NCI-H128 (cell line): Measurements from ENCODE around the gene ATXN7L1.
"Not testable (repeated sequence)": the region's sequence is repeated elsewhere in the genome, so short reads cannot be mapped to it uniquely, and the experiment has no call there.

Experiments used
- DNase-seq: peaks from one replicate; lab custom pipeline; 2025; ENCODE audit not compliant: unreplicated experiment; lab: John Stamatoyannopoulos, UW

ATXN7L1 gene

GRCh38 chr7:105806592-105807447 lies 69.6 kb downstream of the ATXN7L1 start:
- DNase-seq: no peak

GRCh38 chr7:105805447-105806019 lies 70.9 kb downstream of the ATXN7L1 start:
- DNase-seq: no peak

DNA sequence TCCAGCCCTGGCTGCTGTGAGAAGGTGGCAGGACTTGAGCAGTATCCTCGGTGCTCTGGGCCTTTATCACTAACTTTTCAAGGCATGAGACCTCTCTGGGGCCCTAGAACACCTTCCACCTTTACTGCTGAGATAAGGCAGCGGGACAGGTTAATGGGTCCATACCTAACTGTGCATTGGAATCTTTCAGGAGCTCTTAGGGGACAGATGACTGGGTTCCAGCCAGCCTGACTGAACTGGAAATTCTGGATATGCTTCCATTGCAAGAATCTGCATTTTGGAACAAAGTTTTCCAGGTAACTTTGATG lies 73.0 kb downstream of the ATXN7L1 start:
- DNase-seq: no peak

DNA sequence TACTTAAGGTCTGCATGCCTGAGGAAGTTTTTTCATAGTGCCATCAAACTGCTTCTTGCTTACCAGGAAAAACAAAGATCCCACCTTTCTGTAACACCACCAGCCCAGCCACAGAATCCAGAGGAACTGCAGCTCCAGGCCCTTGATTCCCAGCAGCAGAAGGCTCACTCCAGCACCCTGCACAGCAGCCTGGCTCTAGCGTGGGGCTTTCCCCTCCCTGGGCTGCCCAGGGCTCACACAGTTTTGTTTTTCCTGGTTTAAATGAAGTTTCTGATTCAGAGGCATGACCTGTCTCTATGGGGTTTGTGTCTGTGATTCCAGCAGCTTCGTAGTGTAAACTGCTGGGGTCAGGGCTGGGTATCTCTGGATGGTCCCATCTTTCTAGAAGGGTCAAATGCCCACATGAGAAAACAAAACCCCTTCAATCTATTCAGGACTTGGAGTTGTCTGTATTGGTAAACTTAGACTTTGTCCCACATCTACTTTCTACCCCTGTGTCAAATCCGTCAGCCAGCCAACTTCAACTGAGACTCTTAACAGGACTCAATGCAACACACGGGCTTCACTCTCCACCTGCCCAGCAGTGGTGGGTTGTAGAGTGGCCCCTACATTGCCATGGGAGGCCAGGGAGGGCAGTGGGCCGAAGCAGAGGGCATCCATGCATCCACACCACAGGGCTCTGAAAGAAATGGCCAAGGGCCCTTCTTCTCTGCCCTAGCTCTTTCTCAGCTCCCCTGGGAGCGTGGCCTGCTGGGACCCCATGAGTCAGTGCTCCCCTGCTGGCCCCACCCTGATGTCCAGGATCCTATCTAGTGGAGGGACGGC lies 73.6 kb downstream of the ATXN7L1 start:
- no peak for DNase-seq

- no peak for DNase-seq
Observed at GRCh38 chr7:105800849-105801534, 75.4 kb downstream of the ATXN7L1 start.

GRCh38 chr7:105800442-105800841 lies 76.0 kb downstream of the ATXN7L1 start:
- no peak for DNase-seq

GRCh38 chr7:105799677-105800076 lies 76.7 kb downstream of the ATXN7L1 start:
- no peak for DNase-seq

DNA sequence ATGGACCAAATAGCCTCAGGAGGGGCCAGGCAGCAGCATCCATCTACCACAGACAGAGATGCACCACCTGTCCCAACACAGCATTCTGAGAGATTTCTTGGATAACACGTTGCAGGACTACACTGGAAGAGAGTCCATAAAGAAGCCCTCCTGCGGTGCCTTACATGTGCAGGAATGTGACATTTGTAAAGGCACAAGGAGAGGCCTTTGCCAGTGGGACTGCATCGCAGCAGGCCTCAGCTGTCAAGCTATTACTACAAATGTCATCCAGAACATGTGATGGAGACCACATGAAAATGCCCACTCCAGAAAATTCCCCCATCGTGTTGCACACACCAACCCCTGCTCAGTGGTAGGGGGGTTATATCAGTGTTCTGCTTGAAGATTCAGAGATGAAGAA lies 77.4 kb downstream of the ATXN7L1 start:
- DNase-seq: no peak

DNA sequence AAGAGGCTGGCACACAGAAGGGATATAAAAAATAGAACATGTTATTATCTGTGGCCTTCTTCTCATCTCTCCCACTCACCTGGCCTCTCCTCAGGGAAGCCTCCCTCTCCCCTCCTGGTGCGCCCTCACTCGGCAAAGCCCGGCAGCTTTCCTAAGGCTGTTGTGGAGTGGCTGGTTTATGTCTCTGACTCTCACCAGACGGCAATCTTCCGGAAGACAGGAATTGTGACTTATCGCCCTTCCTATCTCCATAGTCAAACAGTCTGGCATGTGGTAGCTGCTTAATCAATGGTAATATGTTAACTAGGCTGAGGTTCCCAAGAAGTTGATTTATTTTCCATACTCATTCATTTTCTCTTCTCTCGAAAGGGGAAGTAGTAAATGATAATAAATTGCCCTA lies 78.7 kb downstream of the ATXN7L1 start:
- no peak for DNase-seq

- no peak for DNase-seq
Observed at GRCh38 chr7:105796365-105796764, 80.0 kb downstream of the ATXN7L1 start.

DNA sequence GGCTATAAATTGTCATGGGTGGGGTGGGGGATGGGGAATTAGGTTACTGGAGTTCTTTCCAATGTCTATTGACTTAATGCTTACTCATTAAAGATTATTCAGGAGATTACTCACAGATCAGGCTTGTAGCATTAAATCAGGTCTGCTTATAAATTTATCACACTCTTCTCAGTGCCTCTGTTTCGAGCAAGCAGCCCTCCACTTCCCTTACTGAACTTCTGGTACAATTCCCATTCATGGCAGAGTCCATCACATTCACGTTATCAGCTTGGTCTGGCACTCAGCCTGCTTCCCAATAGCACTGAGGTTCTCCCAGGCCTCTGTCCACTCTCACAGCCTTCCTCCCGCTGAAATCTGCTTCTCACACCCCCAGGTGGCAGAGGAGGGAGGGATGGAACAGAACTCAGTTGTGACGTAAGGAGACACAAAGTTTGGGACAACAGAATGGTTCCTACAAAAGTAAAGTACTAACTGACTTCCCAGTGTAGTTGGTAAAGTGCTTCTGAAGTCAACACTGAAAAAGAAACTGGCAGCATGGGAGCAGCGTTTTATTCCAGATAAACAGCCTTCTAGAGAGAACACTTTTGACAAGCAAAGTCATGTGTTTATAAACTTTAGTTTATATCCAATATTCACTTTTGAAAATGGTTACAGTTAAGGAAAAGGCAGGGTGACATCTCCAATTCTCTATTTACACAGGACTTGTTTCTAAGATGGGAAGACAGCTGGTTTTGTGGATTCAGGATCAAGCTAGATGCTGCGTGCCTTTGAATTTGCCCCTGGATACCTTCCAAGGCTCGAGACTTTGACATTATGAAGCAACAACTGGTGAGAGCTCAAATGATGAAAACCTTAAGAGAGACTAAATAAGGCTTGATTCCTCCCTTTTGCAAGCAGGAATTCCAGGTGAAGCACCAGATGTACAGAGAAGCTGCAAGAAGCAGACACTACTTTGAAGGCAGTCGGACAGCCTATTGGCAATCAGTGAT lies 81.4 kb downstream of the ATXN7L1 start:
- DNase-seq: no peak

- no peak for DNase-seq
Observed at GRCh38 chr7:105792488-105793370, 83.7 kb downstream of the ATXN7L1 start.

- DNase-seq: no peak
Observed at GRCh38 chr7:105791926-105792325, 84.5 kb downstream of the ATXN7L1 start.

DNA sequence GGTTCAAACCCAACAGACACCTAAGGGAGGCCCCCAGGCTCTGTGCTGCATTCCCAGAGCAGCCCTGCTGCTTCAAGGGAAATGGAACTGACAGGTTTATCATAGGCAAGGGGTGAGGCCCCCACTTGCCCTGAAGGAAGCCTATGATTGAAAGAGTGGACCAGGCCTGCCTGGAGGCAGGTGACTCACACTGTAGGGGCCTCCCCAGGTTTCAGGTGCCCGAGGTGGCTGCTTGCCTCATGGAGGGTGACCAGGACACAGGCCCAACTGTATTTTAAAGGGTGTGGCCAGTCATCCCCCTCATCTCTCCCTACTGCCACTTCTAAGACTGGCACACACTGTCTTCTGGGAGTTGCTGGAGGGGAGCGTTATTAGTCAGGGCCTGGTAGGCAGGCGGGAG lies 85.4 kb downstream of the ATXN7L1 start:
- no peak for DNase-seq

- not testable (repeated sequence) for DNase-seq
Observed at GRCh38 chr7:105790452-105790851, 85.9 kb downstream of the ATXN7L1 start.

DNA sequence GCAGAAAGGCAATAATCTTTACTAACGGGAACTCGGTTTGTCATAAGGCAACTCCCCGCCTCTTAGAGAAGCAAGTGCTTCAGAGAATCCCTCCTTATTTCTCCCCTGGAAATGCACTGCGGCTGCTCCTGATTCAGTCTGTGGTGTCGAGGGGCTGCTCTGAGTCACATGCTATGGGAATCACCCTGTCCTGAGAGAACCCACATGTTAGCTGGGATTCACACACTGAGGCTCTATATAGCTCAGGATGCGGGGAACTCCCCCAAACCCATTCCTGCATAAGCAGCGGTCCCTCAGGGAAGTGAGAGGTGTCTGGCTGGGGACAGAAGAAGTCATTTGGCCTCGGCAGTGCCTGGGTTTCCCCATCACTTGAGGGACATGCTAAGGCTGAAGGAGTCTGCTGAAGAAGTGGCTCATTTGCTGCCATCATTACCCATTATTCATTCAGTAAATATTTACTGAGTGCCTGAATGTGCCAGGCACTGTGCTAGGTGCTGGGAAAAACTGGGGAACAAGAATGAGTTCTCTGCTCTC lies 87.5 kb downstream of the ATXN7L1 start:
- DNase-seq: no peak

DNA sequence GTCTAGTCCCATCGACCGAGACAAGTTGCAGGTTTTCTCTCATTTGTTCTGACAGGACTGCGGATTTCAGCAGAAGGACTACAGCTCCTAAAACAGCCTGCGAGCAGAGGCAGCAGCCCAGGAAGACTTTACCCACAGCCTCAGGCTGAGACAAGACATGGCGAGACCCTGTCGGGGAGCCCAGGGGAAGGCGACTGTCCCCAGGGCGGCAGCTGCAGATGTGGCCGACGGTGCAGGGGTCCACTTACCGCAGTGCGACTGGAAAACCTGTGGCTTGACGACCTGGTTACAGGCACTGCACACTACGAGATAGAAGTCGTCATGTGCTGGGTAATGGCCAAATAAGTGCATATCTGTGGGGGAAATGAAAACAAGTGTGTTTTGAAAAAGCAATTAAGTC lies 88.0 kb downstream of the ATXN7L1 start:
- no peak for DNase-seq

GRCh38 chr7:105787793-105788192 lies 88.6 kb downstream of the ATXN7L1 start:
- DNase-seq: no peak
